Stimulated activated CD8-positive, alpha-beta memory T cell treated with anti-CD3 and anti-CD28 coated beads, Interleukin-12 subunit alpha, Interleukin-12 subunit beta, amount 100 ng/mL, for 24 hours (primary cell): Measurements from ENCODE around the gene POLR2J.

ENCODE experiments used
- DNase-seq: peaks from one replicate; pipeline ENCODE4 v3.0.0-alpha.2; 2020; ENCODE audit errors: extremely low read depth

The POLR2J gene

GRCh38 chr7:102436118-102436517, 42.6 kb downstream of the POLR2J start:
- no peak for DNase-seq

GRCh38 chr7:102434039-102434486, 44.7 kb downstream of the POLR2J start:
- DNase-seq = no peak

GRCh38 chr7:102433219-102434038, 45.3 kb downstream of the POLR2J start, which contains the start of gene ORAI2:
Gene ORAI2 (plus strand): TSS chr7:102433575. CDS start chr7:102438957, 5,382 bp downstream.
- DNase-seq = peak; percentile 67

GRCh38 chr7:102432442-102433218, 46.1 kb downstream of the POLR2J start:
- no peak for DNase-seq

GRCh38 chr7:102431617-102432298, 47.0 kb downstream of the POLR2J start:
- DNase-seq = no peak

GRCh38 chr7:102429141-102429899, 49.4 kb downstream of the POLR2J start:
- DNase-seq = no peak

- DNase-seq = no peak
These were observed 51.7 kb downstream of the POLR2J start for GRCh38 chr7:102427019-102427405.

GRCh38 chr7:102426268-102427018, 52.3 kb downstream of the POLR2J start:
- DNase-seq = peak; percentile 53

- peak; percentile 66 for DNase-seq
These were observed 53.0 kb downstream of the POLR2J start for GRCh38 chr7:102425639-102426267.

- DNase-seq = no peak
These were observed 53.9 kb downstream of the POLR2J start for GRCh38 chr7:102424787-102425218.

GRCh38 chr7:102424129-102424551, 54.6 kb downstream of the POLR2J start:
- DNase-seq = no peak
